Fibroblast of the conjunctiva (primary cell): ENCODE data around the gene FGF10.
A peak's percentile ranks its signal among the peaks of the same experiment; 100 is the strongest.

Experiments
- DNase-seq: peaks from one replicate; pipeline ENCODE4 v3.0.0-alpha.2; 2010; ENCODE audit warnings: low read depth

Gene FGF10

DNA sequence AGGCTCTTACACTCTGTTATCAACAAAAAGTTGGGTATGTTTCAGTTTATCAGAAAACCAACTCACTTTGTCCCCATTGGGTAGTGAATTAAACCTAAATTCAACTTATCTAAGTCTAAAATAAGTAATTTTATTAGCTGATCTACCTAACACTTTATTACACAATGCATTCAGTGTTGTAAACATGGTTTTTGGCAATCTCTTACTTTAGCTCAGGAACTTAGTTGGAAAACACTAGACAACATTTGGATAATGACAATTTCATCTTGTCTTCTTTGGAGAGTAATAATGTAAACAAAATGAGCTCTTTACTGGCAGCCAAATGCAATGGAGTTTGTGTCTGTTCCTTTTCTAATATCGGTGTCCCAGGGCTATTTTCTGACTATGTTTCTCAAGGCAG, 33.0 kb downstream of the FGF10 start:
- no peak for DNase-seq

DNA sequence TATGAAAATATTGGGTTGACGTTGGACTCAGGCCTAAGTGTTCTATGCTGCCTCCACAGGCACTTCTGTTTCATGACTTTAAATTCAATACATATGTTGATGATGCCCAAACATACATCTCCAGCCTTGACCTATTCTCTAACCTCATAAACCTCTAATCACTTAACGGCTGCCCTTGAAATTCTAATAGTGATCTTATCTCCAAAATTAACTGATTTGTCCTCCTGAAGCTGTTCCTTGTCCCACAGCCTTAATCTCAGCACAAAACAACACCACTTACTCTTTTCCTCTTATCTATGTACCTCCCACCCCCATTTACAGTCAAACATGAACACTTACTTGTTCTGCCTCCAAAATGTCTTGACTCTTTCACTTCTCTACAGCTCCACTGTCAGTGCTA, 43.3 kb downstream of the FGF10 start:
- DNase-seq = no peak

- no peak for DNase-seq
Measured at GRCh38 chr5:44336708-44337107, 52.5 kb downstream of the FGF10 start.

DNA sequence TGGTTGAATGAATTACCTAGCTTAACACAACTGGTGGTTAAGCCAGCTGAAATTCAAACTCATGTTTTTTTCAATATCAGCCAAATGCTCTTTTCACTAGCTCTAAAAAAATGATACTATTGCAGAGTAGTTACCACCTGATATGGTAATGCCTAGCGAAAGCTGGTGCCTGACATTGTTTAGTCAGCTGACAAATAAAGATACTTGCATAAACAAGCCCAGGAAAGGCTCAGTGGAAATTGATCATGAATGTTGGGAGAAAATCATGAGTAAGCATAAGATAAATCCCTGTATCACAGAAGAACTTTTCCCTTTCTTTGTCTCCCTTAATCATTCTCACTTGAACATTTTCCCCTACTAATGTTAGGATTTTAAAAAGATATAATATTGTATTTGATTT, 54.6 kb downstream of the FGF10 start:
- DNase-seq = no peak

GRCh38 chr5:44332285-44332971, 56.8 kb downstream of the FGF10 start:
- DNase-seq = peak; percentile 55

DNA sequence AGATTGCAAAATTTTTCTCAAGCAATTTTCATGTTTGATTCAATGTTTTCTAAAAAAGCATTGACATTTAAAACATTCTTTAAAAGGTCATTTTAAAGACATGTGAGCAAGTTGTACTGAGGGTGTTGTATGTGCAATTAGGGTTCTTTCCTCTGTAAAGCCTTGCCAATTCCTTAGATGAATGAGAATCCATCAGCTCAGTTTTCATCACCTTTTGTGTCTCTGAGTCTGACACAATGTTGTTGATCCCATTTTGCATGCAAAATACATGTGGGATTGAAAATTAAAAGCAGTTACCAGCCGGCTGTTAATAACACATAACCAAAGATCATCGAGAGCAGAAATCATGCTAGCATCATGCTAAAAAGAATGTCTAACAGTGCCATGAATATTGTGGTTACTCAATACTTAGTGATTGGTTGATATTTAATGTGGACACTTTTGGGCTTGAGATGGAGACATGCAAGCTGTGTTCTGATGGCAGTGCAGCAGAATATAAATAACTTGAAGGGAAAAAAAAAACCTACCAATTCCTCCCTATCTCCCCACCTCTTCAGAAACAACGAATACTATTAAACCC, 57.7 kb downstream of the FGF10 start:
- no peak for DNase-seq

GRCh38 chr5:44329716-44330115, 59.5 kb downstream of the FGF10 start:
- no peak for DNase-seq

GRCh38 chr5:44321144-44321725, 68.0 kb downstream of the FGF10 start:
- no peak for DNase-seq

- DNase-seq = no peak
Measured at GRCh38 chr5:44320188-44320587, 69.0 kb downstream of the FGF10 start.

GRCh38 chr5:44318883-44319282, 70.3 kb downstream of the FGF10 start:
- DNase-seq = no peak

DNA sequence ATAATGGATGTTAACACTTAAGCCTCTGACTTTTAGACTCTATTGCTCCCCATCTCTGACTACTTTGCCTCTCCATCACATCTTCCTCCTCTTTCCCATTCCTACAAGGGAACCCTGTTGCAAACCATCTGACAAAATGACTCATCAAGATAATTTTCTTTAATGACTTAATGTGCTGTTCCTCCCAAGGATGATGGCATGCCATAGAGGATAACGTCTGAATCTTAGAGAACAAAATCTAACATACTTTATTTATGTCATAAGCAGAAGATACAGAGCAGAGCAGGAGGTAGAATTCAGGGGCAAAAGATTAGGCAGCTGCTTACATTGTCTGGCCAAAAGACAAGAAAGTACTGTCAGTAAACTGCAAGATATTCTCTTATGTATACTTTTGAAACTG, 76.8 kb downstream of the FGF10 start:
- DNase-seq = no peak

GRCh38 chr5:44300551-44300950, 88.7 kb downstream of the FGF10 start:
- DNase-seq = no peak

DNA sequence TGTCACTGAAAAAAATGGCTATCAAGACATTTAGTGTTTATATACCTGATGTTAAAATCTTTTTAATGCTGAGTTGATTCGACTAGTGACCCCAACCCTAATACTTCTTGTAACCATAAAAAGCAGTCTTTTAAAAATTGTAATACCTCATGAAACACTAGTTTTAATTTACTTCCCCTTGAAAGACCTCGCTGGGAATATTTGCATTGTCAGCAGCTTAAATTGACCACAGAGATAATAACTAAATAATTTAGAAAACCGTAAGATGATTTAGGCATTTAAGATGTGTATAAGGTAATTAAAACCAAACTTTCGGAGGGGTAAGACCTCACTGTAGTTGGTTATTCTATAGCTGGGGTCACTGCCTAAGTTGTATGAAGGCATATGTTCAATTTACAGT, 89.8 kb downstream of the FGF10 start:
- no peak for DNase-seq

DNA sequence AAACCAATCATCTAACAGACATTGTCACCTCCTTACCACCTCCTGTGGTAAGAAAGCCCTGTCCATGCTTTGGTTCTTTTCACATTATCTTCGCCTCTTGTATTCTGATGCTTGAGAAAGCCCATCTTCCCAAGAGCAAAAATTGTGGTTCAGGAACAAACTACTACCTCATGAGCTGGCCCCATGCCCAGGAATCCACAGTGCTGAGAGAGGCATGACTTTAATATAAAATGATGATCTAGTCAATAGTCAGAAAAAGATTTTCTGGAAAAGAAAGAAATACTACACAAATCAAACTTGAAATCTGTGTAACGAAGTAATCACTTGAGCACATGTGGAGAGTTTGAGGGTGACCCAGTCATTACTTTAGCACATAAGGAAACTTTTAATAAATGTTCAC, 94.7 kb downstream of the FGF10 start:
- peak; percentile 3 for DNase-seq

- no peak for DNase-seq
Measured at GRCh38 chr5:44292736-44293135, 96.5 kb downstream of the FGF10 start.

DNA sequence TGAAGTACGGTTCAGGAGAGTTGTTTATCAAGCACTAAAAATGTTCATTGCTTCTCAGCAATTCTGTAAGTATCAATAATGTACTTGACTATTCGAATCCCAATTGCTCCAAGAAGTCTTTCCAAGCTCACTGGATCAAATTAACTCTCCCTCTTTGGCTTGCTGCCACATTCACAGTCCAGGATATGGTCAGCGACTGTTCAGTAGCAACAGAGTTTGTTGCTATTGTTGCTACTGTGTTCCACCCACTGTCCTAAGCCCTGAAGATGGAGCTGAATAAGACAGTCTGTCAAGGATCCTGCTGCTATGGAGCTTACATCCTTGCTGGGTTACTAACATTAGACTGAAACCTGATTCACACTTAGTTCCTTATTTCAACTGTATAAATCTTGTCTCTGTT, 110.8 kb downstream of the FGF10 start:
- peak; percentile 2 for DNase-seq

GRCh38 chr5:44275908-44276307, 113.3 kb downstream of the FGF10 start:
- DNase-seq = no peak

GRCh38 chr5:44275329-44275728, 113.9 kb downstream of the FGF10 start:
- no peak for DNase-seq

- no peak for DNase-seq
Measured at GRCh38 chr5:44267909-44268308, 121.3 kb downstream of the FGF10 start.

GRCh38 chr5:44266882-44267576, 122.2 kb downstream of the FGF10 start:
- no peak for DNase-seq

- DNase-seq = no peak
Measured at GRCh38 chr5:44265713-44266112, 123.5 kb downstream of the FGF10 start.

- DNase-seq = no peak
Measured at GRCh38 chr5:44260793-44261192, 128.4 kb downstream of the FGF10 start.

DNA sequence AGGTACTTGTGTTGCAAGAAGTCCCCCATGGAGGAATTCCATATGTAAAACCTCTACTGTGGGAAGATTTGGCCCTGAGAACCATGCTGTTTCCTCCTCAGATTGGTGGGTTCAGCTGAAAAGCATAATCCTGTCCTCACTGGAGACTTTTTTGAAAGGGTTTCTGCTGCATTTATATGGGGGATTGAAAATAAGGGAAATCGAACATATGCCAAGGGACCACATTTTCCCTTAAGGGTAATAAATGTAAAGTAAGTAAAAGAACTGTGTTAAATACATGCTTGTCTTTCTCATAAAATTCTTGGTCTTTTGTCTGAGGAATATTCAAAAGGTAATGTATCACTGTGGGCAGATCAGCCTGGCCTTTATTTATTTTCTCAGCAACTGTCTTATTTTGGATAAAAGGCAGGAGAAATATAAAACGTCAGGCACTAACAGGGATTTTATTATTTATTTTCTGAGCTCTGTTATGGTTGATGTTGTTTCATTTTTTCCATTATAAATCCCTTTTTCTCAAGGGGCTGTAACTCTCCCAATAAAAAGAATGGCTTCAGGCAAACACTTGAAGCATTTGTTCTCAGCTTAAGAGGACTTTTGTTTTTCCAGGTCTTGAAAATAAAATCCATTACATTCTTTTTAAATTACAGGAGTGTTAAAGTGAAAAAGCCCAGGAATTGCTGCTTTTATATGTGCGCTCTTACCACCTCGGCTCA, 131.4 kb downstream of the FGF10 start:
- no peak for DNase-seq
